A673 (cell line): ENCODE measurements around the gene ASIC3.

ENCODE experiments used
- CTCF ChIP-seq: fragments of 300-800, 200-600 bp; sonication (generic); conservative IDR thresholded peaks from 2 replicates; pipeline ENCODE4 v1.5.1; 2017; ENCODE audit warnings: low read depth, mild to moderate bottlenecking, antibody characterized with exemption, low read length, moderate library complexity, mixed read lengths
- EZH2 ChIP-seq: fragments of 200-600 bp; sonication (generic); IDR thresholded peaks from 2 replicates; pipeline ENCODE4 v1.6.1; 2017; ENCODE audit warnings: borderline replicate concordance, low read depth, mild to moderate bottlenecking, mixed read lengths, antibody characterized with exemption, low read length; ENCODE audit not compliant: poor library complexity, severe bottlenecking

- TF ChIP-seq CTCF = no peak
- no peak for TF ChIP-seq EZH2
Observed at GRCh38 chr7:151057506-151057988, 9.2 kb downstream of the ASIC3 start, which contains the start of gene CDK5.
